GM21367 (cell line): ENCODE data around the gene ADAM19.

ENCODE experiments used
- ATAC-seq: cut with Tn5 transposase; IDR thresholded peaks from one replicate; pipeline ENCODE4 v1.9.1; 2021; ENCODE audit not compliant: unreplicated experiment

The ADAM19 gene, protein sequence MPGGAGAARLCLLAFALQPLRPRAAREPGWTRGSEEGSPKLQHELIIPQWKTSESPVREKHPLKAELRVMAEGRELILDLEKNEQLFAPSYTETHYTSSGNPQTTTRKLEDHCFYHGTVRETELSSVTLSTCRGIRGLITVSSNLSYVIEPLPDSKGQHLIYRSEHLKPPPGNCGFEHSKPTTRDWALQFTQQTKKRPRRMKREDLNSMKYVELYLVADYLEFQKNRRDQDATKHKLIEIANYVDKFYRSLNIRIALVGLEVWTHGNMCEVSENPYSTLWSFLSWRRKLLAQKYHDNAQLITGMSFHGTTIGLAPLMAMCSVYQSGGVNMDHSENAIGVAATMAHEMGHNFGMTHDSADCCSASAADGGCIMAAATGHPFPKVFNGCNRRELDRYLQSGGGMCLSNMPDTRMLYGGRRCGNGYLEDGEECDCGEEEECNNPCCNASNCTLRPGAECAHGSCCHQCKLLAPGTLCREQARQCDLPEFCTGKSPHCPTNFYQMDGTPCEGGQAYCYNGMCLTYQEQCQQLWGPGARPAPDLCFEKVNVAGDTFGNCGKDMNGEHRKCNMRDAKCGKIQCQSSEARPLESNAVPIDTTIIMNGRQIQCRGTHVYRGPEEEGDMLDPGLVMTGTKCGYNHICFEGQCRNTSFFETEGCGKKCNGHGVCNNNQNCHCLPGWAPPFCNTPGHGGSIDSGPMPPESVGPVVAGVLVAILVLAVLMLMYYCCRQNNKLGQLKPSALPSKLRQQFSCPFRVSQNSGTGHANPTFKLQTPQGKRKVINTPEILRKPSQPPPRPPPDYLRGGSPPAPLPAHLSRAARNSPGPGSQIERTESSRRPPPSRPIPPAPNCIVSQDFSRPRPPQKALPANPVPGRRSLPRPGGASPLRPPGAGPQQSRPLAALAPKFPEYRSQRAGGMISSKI

GRCh38 chr5:157575381-157576020, at the start of gene ADAM19:
ADAM19 (minus strand) TSS chr5:157575775; CDS start chr5:157575696, 79 bp downstream.
- ATAC-seq: no peak

DNA sequence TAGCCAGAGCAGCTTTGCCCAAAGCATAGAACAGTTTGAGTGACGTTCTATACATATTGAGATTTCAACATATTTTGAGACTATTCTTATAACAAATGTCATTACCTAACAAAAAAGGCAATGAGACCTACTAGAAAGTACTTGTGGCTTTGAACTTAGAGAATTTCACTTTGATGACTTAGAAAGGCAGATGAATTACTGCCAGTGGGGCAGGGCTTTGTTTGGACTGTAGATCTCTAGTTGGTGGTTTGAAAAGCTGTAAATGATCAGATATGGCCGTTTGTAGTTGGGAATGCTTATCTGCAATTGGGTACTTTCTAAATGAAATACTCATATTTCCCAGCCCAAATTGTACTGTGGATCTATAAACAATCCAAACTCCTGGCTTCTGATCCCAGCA, 48.6 kb upstream of the ADAM19 start:
- no peak for ATAC-seq

DNA sequence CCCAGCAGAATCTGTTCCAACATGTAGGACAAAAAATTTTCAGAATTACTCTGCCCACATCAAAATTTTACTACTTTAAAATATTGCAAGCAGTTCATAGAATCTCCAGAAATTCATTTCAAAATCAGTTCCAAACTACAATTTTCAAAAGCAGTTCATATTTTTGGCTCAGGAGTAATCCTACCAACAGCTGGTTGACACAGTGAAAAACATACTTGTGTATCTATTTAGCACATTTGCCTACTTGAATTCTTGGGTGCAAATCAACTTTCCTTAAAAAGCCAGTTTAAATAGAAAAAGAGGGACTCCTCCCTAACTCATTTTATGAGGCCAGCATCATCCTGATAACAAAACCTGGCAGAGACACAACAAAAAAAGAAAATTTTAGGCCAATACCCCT, 45.2 kb upstream of the ADAM19 start:
- ATAC-seq: no peak

DNA sequence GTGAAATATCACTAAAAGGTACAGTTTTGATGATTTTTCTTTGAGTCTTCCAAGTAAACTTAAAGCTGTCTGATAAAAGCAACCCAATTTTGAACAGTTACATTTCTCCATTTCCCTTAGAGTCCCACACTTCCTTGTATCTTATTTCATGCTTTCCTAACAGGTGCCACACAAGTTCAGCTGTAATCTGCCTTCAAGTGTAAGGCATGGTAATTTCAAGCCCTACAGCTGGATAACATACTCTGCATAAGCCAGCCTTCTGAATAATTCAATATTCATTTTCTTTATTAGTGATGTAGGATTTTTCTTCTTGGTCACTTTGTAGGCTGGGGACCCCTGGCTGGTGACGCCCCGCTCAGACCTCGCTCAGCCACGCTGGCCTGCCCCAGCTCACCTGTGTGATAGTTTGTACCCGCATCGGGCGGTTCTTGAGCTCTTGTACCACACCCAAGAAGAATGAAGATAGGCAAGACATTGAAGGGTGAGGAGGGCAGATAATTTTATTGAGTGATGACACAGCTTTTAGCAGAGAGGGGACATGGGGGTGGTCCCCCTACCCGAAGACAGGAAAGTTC, 42.7 kb upstream of the ADAM19 start:
- ATAC-seq: no peak

DNA sequence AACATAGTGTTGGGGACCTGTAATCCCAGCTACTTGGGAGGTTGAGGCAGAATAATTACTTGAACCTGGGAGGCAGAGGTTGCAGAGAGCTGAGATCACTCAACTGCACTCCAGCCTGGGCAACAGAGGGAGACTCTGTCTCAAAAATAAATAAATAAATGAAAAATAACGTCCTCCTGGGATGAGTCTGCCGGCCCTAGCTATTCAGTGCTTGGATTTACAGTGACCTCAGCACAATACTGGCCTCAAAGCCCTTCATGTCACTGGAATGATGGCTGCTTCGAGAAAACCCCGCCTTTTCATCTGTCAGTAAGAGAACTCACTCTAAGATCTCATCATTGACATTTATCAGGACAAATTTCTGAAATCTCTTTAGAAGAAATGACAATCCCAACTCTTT, 41.2 kb upstream of the ADAM19 start:
- ATAC-seq: no peak

- ATAC-seq: no peak
Measured at GRCh38 chr5:157613385-157614245, 38.0 kb upstream of the ADAM19 start.

- no peak for ATAC-seq
Measured at GRCh38 chr5:157612581-157612980, 37.0 kb upstream of the ADAM19 start.

DNA sequence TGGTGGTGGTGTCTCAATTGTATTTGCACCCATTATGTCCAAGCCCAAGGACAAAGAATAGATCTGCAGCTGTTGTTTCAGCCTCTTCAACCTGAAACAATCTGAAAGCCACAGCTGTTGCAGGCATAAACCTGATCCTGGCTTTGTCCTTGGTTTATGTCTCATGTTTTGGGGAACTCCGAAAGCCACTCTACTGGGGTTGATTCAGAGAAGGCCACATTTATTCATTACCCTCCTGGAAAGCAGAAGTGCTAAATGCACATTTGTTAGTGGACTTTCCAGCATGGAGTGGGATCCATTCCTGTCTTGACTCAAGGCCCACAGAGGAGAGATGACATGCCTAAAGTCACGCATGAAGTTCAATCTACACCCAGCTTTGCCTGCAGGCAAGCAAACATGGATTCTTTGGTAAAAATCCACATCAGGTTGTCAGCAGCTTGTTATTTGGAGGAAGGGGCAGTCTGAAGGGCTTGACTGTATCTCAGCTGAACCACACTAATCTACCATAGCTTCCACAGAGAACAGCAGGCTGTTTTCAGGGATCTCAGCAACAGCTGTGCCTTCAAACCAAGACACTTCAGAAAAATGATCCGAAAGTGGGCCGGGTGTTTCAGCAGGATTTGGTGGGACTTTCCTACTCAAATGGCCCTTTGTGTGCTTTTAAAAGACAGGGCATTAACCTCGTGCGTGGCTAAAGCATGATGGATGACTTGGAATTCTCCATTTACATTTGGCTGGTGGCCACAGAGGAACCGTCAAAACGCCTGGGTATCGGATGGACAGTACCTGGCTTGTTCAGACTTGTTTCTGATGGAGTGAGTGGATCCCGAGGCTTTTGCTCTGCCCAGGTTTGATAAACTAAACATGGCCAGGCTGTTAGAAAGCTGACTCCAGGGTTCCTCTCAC, 36.2 kb upstream of the ADAM19 start:
- no peak for ATAC-seq

- no peak for ATAC-seq
Measured at GRCh38 chr5:157610990-157611389, 35.4 kb upstream of the ADAM19 start.

DNA sequence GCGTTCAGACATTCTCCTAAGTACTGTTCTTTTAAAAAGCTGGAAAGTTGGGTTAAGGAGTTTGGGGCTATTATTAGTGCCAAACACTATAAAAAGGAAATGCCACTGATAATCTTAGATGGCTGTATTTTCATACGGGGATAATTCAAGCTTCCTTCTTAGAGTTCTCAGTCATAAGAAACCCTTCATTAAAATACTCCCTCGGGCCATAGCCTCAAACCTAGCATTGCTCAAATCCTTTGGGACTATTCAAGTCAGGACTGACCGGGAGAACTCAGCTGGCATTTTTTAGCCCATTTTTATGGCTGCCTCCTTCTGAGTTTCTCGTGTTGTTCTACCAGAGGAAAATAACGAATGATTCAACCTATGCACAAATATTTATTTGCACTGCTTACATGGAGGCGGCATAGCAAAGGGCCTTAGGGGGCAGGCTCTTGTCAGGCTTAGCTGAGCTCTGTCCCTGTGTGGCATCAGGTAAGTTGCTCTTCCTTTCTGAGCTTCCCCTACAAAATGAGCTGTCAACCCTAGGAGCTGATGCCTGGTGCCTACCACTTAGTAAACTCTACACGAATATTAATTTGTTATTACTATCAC, 33.5 kb upstream of the ADAM19 start:
- ATAC-seq: no peak

GRCh38 chr5:157607371-157608161, 32.0 kb upstream of the ADAM19 start:
- ATAC-seq: no peak

- no peak for ATAC-seq
Measured at GRCh38 chr5:157606046-157606445, 30.5 kb upstream of the ADAM19 start.

- ATAC-seq: no peak
Measured at GRCh38 chr5:157603333-157604190, 28.0 kb upstream of the ADAM19 start.

DNA sequence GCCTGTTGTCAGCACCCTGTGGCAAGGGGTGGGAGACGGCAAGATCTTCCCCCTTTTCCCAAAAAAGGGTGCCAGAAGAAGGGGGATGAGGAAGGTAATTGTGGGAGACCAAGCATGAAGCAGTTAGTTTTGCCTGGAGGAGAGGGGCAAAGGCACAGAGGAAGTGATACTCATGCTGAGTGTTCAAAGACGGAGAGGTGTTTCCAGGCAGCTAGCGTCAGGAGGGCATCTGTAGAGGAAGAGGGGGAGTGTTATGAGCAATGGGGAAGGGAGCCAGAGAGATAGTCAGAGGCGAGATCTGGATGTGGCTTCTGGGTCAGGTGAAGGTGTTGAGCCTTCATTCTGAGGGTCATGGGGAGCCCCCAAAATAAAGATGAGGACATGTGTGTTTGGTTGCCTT, 26.9 kb upstream of the ADAM19 start:
- ATAC-seq: peak; percentile 57

- no peak for ATAC-seq
Measured at GRCh38 chr5:157600252-157600651, 24.7 kb upstream of the ADAM19 start.

DNA sequence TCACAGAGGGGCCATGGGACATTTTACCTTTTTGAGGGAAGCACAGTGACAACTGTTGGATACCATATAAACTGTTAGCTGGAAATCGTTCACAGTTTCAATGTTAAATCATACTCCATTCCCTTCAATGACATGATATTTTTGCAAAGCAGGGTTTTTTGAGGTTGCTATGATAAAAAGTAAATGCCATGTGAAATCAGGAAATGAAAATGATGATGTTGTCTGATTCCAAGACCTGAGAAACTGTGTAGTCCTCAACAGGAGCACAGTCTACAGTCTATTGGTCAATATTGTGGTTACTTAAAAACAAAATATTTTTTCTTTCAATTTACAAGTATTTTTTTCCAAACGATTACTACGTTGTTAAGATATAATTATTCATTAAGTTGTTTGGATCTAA, 24.0 kb upstream of the ADAM19 start:
- ATAC-seq: no peak

GRCh38 chr5:157598350-157598936, 22.9 kb upstream of the ADAM19 start:
- no peak for ATAC-seq
